HL-60 (cell line): Measurements from ENCODE around the gene HSPB1.

Experiments
- DNase-seq, 2 experiments: peaks; one replicate each; pipeline ENCODE4 v3.0.0-alpha.2; 2010 to 2020; ENCODE audit warnings: low read depth in 1 of 2, low spot score in 1 of 2
- H3K27ac ChIP-seq: fragments of 250-450 bp; sonication (Bioruptor Pico); replicated peaks from 2 replicates; pipeline ENCODE4 v1.5.1; 2020; ENCODE audit warnings: mild to moderate bottlenecking, moderate library complexity
- H3K27me3 ChIP-seq: fragments of 250-450 bp; sonication (Bioruptor Pico); 2 replicates; pipeline ENCODE4 v1.5.1; 2021; ENCODE audit warnings: mild to moderate bottlenecking, moderate library complexity; ENCODE audit not compliant: insufficient read depth, poor library complexity, severe bottlenecking
- H3K4me3 ChIP-seq: replicated peaks from 2 replicates; pipeline ENCODE4 v1.5.1; 2011; ENCODE audit warnings: mild to moderate bottlenecking, control low read depth, low read length; ENCODE audit not compliant: insufficient read depth
- CTCF ChIP-seq: IDR thresholded peaks from one replicate; pipeline ENCODE4 v1.5.1; 2011; ENCODE audit warnings: low read length, control low read depth, inconsistent platforms; ENCODE audit not compliant: insufficient read depth
- GABPA ChIP-seq: IDR thresholded peaks from 2 replicates; pipeline ENCODE4 v1.6.1; 2012; ENCODE audit warnings: low read depth
- POLR2AphosphoS5 ChIP-seq: IDR thresholded peaks from 2 replicates; pipeline ENCODE4 v1.6.1; 2012; ENCODE audit warnings: low read depth
- SPI1 ChIP-seq: IDR thresholded peaks from 2 replicates; pipeline ENCODE4 v1.6.1; 2012; ENCODE audit warnings: low read depth, mild to moderate bottlenecking, borderline replicate concordance
- TF ChIP-seq, protein P1 (sequence below): IDR thresholded peaks from 2 replicates; pipeline ENCODE4 v1.6.1; 2012; ENCODE audit warnings: low read depth; ENCODE audit not compliant: insufficient replicate concordance

Gene HSPB1

GRCh38 chr7:76281706-76282343 lies 20.6 kb upstream of the HSPB1 start:
- no peak for DNase-seq
- TF ChIP-seq GABPA (no peak), SPI1 (no peak), POLR2AphosphoS5 (no peak), CTCF (no peak)
- TF ChIP-seq, protein P1, sequence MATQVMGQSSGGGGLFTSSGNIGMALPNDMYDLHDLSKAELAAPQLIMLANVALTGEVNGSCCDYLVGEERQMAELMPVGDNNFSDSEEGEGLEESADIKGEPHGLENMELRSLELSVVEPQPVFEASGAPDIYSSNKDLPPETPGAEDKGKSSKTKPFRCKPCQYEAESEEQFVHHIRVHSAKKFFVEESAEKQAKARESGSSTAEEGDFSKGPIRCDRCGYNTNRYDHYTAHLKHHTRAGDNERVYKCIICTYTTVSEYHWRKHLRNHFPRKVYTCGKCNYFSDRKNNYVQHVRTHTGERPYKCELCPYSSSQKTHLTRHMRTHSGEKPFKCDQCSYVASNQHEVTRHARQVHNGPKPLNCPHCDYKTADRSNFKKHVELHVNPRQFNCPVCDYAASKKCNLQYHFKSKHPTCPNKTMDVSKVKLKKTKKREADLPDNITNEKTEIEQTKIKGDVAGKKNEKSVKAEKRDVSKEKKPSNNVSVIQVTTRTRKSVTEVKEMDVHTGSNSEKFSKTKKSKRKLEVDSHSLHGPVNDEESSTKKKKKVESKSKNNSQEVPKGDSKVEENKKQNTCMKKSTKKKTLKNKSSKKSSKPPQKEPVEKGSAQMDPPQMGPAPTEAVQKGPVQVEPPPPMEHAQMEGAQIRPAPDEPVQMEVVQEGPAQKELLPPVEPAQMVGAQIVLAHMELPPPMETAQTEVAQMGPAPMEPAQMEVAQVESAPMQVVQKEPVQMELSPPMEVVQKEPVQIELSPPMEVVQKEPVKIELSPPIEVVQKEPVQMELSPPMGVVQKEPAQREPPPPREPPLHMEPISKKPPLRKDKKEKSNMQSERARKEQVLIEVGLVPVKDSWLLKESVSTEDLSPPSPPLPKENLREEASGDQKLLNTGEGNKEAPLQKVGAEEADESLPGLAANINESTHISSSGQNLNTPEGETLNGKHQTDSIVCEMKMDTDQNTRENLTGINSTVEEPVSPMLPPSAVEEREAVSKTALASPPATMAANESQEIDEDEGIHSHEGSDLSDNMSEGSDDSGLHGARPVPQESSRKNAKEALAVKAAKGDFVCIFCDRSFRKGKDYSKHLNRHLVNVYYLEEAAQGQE = no peak
- H3K4me3 ChIP-seq = no peak overlapping the region
- no peak overlapping the region for H3K27ac ChIP-seq
- H3K27me3 ChIP-seq = peaks cover 25% of the 10 kb centered on the region

DNA sequence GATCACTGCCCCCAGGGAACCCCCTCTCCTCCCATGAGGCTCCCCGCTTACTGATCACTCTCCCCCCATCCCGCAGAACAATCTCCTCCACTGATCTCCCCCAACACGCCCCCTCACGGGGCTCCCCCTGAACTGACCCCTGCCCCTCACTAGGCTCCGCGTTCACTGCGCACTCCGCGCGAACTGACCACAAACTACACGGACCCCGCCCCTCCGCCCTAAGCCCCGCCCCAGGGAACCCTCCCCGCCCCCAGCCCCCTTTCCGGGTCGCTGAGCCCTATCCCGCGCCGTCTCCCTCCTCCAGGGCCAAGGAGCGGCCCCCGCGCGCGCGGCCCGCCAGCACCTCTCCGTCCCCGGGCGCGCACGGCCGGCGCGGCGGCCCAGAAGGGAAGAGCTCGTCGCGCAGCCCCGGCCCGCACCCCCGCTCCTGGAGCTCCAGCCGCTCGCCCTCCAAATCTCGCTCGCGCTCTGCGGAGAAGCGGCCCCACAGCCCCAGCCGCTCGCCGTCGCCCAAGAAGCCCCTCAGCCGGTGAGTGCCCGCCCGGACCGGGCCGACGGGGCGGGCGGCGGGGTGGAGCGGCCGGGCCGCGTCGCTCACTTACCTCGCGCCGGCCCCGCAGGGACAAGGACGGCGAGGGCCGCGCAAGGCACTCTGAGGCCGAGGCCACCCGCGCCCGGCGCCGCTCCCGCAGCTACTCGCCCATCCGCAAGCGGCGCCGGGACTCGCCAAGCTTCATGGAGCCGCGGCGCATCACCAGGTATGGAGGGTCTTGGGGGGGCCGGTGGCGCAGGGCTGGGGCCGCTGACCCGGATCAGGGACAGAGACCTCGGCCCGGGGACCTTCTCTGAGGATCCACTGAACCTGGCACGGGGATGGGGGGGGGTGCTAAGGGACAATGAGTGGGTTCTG lies 19.9 kb upstream of the HSPB1 start:
- DNase-seq = no peak
- Histone ChIP-seq H3K4me3 (no peak overlapping the region), H3K27ac (no peak overlapping the region), H3K27me3 (peaks cover 25% of the 10 kb centered on the region)
- TF ChIP-seq GABPA = no peak
- TF ChIP-seq SPI1 = no peak
- no peak for TF ChIP-seq CTCF
- TF ChIP-seq, protein P1 = no peak
- no peak for TF ChIP-seq POLR2AphosphoS5

DNA sequence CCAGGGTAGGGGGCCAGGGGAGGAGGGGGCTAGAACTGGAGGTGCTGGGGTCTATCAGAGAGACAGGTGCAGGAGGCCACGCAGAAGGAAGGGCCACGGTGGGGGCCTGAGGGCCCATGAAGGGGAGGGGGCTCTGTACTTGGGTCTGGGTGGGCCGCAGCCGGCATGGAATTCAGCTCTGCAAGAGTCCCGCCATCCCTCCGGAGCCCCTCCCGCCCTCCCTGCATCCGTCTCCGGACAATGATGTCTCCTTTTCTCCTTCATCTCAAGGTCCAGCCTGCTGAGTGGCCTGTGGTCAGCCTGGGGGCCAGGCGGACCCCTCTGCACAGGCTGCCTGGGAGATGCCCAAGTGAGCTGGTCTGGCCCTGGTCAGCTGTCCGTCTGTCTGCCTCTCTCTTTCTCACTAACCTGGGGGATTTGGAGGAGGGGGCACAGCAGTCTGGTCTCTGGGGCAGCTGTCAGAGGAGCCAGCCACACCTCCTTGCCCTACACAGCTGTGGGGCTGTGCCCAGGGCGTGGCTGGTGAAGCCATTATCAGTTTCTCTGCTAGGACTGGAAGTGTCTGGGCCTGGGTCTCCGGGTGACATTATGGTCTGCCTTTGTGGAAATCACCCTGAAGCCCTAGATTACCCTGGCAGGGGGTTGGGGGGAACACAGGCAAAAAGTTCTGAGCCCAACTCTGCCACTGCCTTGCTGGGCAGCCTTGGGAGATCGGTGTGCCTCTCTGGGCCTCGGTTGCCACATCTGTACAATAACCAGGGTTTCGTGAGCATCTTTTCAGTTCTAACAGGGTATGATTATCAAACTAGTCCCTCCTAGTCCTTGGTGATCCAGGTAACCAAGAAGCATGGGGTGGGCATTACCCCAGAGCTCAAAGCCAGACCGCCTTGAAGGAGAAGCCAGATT lies 19.0 kb upstream of the HSPB1 start:
- DNase-seq = no peak
- Histone ChIP-seq H3K4me3 (no peak overlapping the region), H3K27me3 (peaks cover 25% of the 10 kb centered on the region), H3K27ac (no peak overlapping the region)
- TF ChIP-seq, protein P1 = no peak
- TF ChIP-seq SPI1 = no peak
- no peak for TF ChIP-seq CTCF
- no peak for TF ChIP-seq GABPA
- TF ChIP-seq POLR2AphosphoS5 = no peak
